GM23338 (cell line): ENCODE data around the gene BTBD9. TPM values are rescaled to one million over a fixed set of nuclear protein-coding genes. Genes with fewer than 3 reads are reported as not detected.

Source experiments
- ATAC-seq: fragments of 200-7000 bp; cut with Tn5 transposase; 3 replicates; pipeline ENCODE4 v1.9.1; 2020
- DNase-seq: peaks from one replicate; pipeline ENCODE4 v3.0.0-alpha.2; 2015; ENCODE audit warnings: low spot score
- H2AFZ ChIP-seq: fragments of 200-600 bp; sonication (generic); 2 replicates; pipeline ENCODE4 v1.8.0; 2016; ENCODE audit warnings: antibody characterized with exemption, mild to moderate bottlenecking, moderate library complexity
- H3F3A ChIP-seq: fragments of 200-600 bp; sonication (generic); replicated peaks from 2 replicates; pipeline ENCODE4 v1.8.0; 2017; ENCODE audit warnings: antibody characterized with exemption, mixed run types, low read depth
- H3K27ac ChIP-seq: fragments of 200-600 bp; sonication (generic); 2 replicates; pipeline ENCODE4 v1.6.1; 2016; ENCODE audit warnings: low read depth
- H3K27me3 ChIP-seq: fragments of 200-600 bp; sonication (generic); 2 replicates; pipeline ENCODE4 v1.8.0; 2016; ENCODE audit warnings: mild to moderate bottlenecking, mixed run types, moderate library complexity; ENCODE audit not compliant: insufficient read depth
- H3K36me3 ChIP-seq: fragments of 200-600 bp; sonication (generic); 2 replicates; pipeline ENCODE4 v1.8.0; 2016; ENCODE audit warnings: mild to moderate bottlenecking; ENCODE audit not compliant: insufficient read depth
- H3K4me1 ChIP-seq: fragments of 200-600 bp; sonication (generic); 2 replicates; pipeline ENCODE4 v1.8.0; 2016; ENCODE audit warnings: mild to moderate bottlenecking, moderate library complexity; ENCODE audit not compliant: insufficient read depth
- H3K4me2 ChIP-seq: fragments of 200-600 bp; sonication (generic); 2 replicates; pipeline ENCODE4 v1.7.1; 2017; ENCODE audit warnings: mixed run types
- H3K4me3 ChIP-seq: fragments of 200-600 bp; sonication (generic); 2 replicates; pipeline ENCODE4 v1.6.1; 2016; ENCODE audit warnings: mixed run types
- H3K79me2 ChIP-seq: fragments of 200-600 bp; sonication (generic); replicated peaks from 2 replicates; pipeline ENCODE4 v1.8.0; 2017; ENCODE audit warnings: mild to moderate bottlenecking; ENCODE audit not compliant: insufficient read depth
- H3K9me2 ChIP-seq: fragments of 200-600 bp; sonication (generic); 2 replicates; pipeline ENCODE4 v1.8.0; 2017; ENCODE audit not compliant: insufficient read depth
- H4K20me1 ChIP-seq: fragments of 200-600 bp; sonication (generic); replicated peaks from 2 replicates; pipeline ENCODE4 v1.8.0; 2017; ENCODE audit warnings: mild to moderate bottlenecking; ENCODE audit not compliant: insufficient read depth
- H3K27ac Mint-ChIP-seq: 2 replicates; pipeline ENCODE4 v1.8.0; 2020; ENCODE audit warnings: inconsistent platforms, mild to moderate bottlenecking, moderate library complexity, mixed read lengths
- H3K27me3 Mint-ChIP-seq: 3 replicates; pipeline ENCODE4 v1.8.0; 2022; ENCODE audit warnings: low read depth, mild to moderate bottlenecking, moderate library complexity, mixed read lengths, inconsistent platforms; ENCODE audit not compliant: insufficient read depth, poor library complexity
- H3K36me3 Mint-ChIP-seq: 3 replicates; pipeline ENCODE4 v1.8.0; 2021; ENCODE audit warnings: low read depth, mild to moderate bottlenecking, inconsistent platforms, moderate library complexity, mixed read lengths
- H3K4me1 Mint-ChIP-seq: 3 replicates; pipeline ENCODE4 v1.8.0; 2020; ENCODE audit warnings: mild to moderate bottlenecking, inconsistent platforms, mixed read lengths
- H3K4me3 Mint-ChIP-seq: 3 replicates; pipeline ENCODE4 v1.8.0; 2021; ENCODE audit warnings: moderate library complexity, mild to moderate bottlenecking, inconsistent platforms, mixed read lengths
- H3K9me3 Mint-ChIP-seq: 3 replicates; pipeline ENCODE4 v1.8.0; 2020; ENCODE audit warnings: moderate library complexity, mild to moderate bottlenecking, inconsistent platforms, mixed read lengths
- CREB1 ChIP-seq: fragments of 250-450 bp; sonication (Bioruptor Pico); IDR thresholded peaks from 2 replicates; pipeline ENCODE4 v1.5.0; 2020; ENCODE audit warnings: low read depth, mild to moderate bottlenecking, moderate library complexity
- EZH2 ChIP-seq: fragments of 200-600 bp; sonication (generic); IDR thresholded peaks from one replicate; pipeline ENCODE4 v1.8.0; 2017; ENCODE audit warnings: antibody characterized with exemption, mild to moderate bottlenecking, low read depth; ENCODE audit not compliant: unreplicated experiment
- EZH2phosphoT487 ChIP-seq: fragments of 200-600 bp; sonication (generic); IDR thresholded peaks from one replicate; pipeline ENCODE4 v1.8.1; 2018; ENCODE audit warnings: antibody characterized with exemption; ENCODE audit not compliant: unreplicated experiment
- JUNB ChIP-seq: IDR thresholded peaks from one replicate; pipeline ENCODE4 v1.6.1; 2016; ENCODE audit warnings: antibody characterized with exemption; ENCODE audit not compliant: unreplicated experiment
- STAT1 ChIP-seq: IDR thresholded peaks from one replicate; pipeline ENCODE4 v1.6.1; 2016; ENCODE audit warnings: antibody characterized with exemption; ENCODE audit not compliant: unreplicated experiment
- ZNF114 ChIP-seq: fragments of 250-450 bp; sonication (Bioruptor Pico); IDR thresholded peaks from 2 replicates; pipeline ENCODE4 v1.5.0; 2020; ENCODE audit warnings: mild to moderate bottlenecking, moderate library complexity
- ZNF331 ChIP-seq: fragments of 250-450 bp; sonication (Bioruptor Pico); IDR thresholded peaks from 2 replicates; pipeline ENCODE4 v1.5.0; 2020; ENCODE audit warnings: low read depth, mild to moderate bottlenecking, moderate library complexity
- polyA plus RNA-seq: library from polyadenylated mRNA; unstranded; fragments of >200 nt; fragmentation: Nextera tagmentation; extraction: Ambion mirVana; gene quantifications from 2 replicates; pipeline ENCODE4 v1.2.1, GENCODE V29; 2016
- total RNA-seq: library from RNA; depleted of rRNA; stranded (reverse); fragments of >200 nt; shearing (Covaris generic); gene quantifications from 2 replicates; pipeline ENCODE4 v1.2.3, GENCODE V29; 2014
- TF ChIP-seq, protein P1 (sequence below): IDR thresholded peaks from 2 replicates; pipeline ENCODE4 v1.6.1; 2016; ENCODE audit warnings: antibody characterized with exemption
- TF ChIP-seq, protein P2 (sequence below), 2 experiments: fragments of 200-600 bp in 1 of 2; sonication (generic) in 1 of 2; conservative IDR thresholded peaks; 2 replicates each; pipeline versions ENCODE4 v1.5.1 to v1.6.1; 2016 to 2017; ENCODE audit warnings: antibody characterized with exemption in 2 of 2, low read depth in 2 of 2, mild to moderate bottlenecking in 2 of 2, moderate library complexity in 1 of 2

BTBD9 gene
- total and polyA plus RNA-seq, 2 experiments from 2014 or later: 4.2 to 5.3 TPM

DNA sequence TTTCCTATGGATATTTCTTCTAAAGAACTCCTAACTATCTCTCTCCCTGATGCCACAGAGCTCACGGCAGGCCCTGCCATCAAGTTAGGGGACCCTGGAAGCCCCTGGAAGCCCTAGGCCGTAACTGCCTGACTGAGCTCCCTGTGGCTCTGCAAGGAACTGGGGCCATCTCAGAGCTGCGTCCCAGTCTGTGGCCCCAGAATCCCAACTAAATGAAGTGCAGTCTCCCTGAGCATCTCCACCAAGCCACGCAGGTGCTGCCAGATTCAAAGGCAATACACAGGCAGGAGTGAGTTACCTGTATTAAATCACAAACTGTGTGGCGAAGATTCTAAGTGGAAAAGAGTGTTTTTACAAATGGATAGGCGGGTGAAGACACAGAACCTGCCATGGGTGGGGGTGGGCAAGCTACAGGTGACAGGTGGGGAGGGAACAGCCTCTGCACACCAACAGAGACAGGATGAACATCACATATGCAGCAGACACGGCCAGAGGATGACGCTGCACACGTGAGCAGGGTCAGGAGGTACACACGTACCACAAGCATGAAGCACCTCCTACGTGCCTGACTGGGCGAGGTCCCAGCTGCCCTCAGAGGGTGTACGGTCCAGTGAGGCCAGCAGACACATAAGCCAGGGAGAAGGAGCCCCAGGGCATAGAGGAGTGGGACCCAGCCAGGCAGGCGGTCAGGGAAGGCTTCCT lies 461.7 kb downstream of the BTBD9 start:
- Histone ChIP-seq H3K27ac (no peak overlapping the region), H4K20me1 (no peaks in the 10 kb centered on the region), H3K9me2 (no peaks in the 10 kb centered on the region), H3F3A (no peaks in the 10 kb centered on the region), H3K36me3 (no peaks in the 10 kb centered on the region), H3K79me2 (no peaks in the 10 kb centered on the region), H3K4me2 (no peak overlapping the region), H3K4me3 (no peak overlapping the region), H3K4me1 (no peaks in the 10 kb centered on the region), H2AFZ (no peak overlapping the region), H3K27me3 (no peaks in the 10 kb centered on the region)
- ATAC-seq (no peak; the same call in 2 of the 3 replicates), DNase-seq (no peak)
- peaks cover 25% of the 10 kb centered on the region for H3K4me1 Mint-ChIP-seq
- H3K27ac Mint-ChIP-seq: no peak overlapping the region
- H3K27me3 Mint-ChIP-seq: peaks cover 21% of the 10 kb centered on the region
- H3K9me3 Mint-ChIP-seq: no peaks in the 10 kb centered on the region
- no peak overlapping the region for H3K4me3 Mint-ChIP-seq
- H3K36me3 Mint-ChIP-seq: no peaks in the 10 kb centered on the region
- TF ChIP-seq, protein P1, sequence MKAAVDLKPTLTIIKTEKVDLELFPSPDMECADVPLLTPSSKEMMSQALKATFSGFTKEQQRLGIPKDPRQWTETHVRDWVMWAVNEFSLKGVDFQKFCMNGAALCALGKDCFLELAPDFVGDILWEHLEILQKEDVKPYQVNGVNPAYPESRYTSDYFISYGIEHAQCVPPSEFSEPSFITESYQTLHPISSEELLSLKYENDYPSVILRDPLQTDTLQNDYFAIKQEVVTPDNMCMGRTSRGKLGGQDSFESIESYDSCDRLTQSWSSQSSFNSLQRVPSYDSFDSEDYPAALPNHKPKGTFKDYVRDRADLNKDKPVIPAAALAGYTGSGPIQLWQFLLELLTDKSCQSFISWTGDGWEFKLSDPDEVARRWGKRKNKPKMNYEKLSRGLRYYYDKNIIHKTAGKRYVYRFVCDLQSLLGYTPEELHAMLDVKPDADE: no peak
- no peak for TF ChIP-seq STAT1
- no peak for TF ChIP-seq CREB1
- TF ChIP-seq JUNB: no peak
- TF ChIP-seq, protein P2, sequence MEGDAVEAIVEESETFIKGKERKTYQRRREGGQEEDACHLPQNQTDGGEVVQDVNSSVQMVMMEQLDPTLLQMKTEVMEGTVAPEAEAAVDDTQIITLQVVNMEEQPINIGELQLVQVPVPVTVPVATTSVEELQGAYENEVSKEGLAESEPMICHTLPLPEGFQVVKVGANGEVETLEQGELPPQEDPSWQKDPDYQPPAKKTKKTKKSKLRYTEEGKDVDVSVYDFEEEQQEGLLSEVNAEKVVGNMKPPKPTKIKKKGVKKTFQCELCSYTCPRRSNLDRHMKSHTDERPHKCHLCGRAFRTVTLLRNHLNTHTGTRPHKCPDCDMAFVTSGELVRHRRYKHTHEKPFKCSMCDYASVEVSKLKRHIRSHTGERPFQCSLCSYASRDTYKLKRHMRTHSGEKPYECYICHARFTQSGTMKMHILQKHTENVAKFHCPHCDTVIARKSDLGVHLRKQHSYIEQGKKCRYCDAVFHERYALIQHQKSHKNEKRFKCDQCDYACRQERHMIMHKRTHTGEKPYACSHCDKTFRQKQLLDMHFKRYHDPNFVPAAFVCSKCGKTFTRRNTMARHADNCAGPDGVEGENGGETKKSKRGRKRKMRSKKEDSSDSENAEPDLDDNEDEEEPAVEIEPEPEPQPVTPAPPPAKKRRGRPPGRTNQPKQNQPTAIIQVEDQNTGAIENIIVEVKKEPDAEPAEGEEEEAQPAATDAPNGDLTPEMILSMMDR (conservative IDR thresholded peaks at IDR 0.05; ENCODE audit: low read depth in 2 of 2): no peak
- no peak for TF ChIP-seq ZNF114
- no peak for TF ChIP-seq EZH2
- no peak for TF ChIP-seq EZH2phosphoT487
- no peak for TF ChIP-seq ZNF331

DNA sequence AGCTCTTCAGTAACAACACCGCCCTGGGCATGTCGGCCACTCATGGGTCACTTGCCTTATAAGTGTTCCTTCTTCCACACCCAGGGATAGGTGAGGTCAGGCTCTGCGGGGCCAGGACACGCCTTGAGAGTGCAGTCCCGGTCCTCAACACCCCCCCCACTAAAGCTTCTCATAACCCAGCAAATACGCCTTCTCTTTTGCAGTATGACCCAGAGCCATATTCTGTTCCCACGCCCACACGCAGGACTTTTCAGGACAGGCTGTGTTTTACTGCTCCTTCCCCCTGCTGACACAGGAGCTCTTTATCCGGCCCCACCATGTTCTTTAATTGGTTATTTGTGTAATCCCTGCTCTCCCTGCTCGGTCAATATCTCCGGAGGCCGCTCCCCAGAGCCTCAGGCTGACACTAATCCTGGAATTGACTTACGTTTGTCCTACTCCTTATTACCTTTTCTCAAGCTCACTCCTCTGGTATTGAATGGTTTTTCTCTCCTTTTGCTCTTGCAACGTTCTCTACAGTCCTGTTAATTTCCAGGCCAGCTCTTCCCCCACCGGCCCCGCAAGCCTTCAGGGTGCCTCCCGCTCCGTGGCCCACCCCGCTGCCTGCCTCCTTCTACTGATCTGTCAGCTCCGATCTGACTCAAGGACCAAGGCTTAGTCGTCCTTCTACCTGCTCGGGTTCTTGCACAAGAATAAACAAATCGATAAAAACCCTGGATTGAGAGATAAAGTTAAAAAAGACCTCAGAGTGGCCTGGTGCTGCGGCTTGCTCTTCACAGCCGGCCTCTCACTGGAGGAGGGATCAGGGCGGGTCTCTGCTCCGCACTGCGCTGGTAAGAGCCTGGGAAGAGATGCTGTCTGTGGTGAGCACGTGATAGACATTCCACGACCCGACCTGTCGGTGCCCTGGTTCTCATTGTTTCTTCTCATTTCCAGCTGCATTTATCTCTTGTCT lies 462.7 kb downstream of the BTBD9 start:
- Mint-ChIP-seq H3K4me3 (no peak overlapping the region), H3K27ac (peak overlapping the region; percentile 46; the same call in 1 of the 2 replicates), H3K9me3 (no peaks in the 10 kb centered on the region), H3K36me3 (no peaks in the 10 kb centered on the region), H3K27me3 (peaks cover 22% of the 10 kb centered on the region), H3K4me1 (peaks cover 32% of the 10 kb centered on the region)
- peak; percentile 74 for ATAC-seq
- no peak overlapping the region for H3K4me3 ChIP-seq
- H2AFZ ChIP-seq: no peak overlapping the region
- DNase-seq: peak; percentile 41
- TF ChIP-seq, protein P2 (conservative IDR thresholded peaks at IDR 0.05; ENCODE audit: low read depth in 2 of 2): no peak
- H3K4me1 ChIP-seq: no peaks in the 10 kb centered on the region
- H3K27me3 ChIP-seq: no peaks in the 10 kb centered on the region
- H3F3A ChIP-seq: no peaks in the 10 kb centered on the region
- no peaks in the 10 kb centered on the region for H4K20me1 ChIP-seq
- H3K27ac ChIP-seq: no peak overlapping the region
- no peaks in the 10 kb centered on the region for H3K36me3 ChIP-seq
- H3K4me2 ChIP-seq: no peak overlapping the region
- H3K79me2 ChIP-seq: no peaks in the 10 kb centered on the region
- no peaks in the 10 kb centered on the region for H3K9me2 ChIP-seq
